HG03558 (cell line): Measurements from ENCODE around the gene SESN2.

Source experiments
- ATAC-seq: cut with Tn5 transposase; IDR thresholded peaks from one replicate; pipeline ENCODE4 v1.9.1; 2021; ENCODE audit warnings: moderate number of reproducible peaks; ENCODE audit not compliant: unreplicated experiment; ENCODE audit errors: extremely low read depth

The SESN2 gene

GRCh38 chr1:28259252-28259933, at the start of gene SESN2:
Gene SESN2 (plus strand): TSS chr1:28259518. CDS start chr1:28259848, 330 bp downstream.
- peak; percentile 72 for ATAC-seq

- ATAC-seq: no peak
Observed at GRCh38 chr1:28209700-28210099, 49.6 kb upstream of the SESN2 start.

- no peak for ATAC-seq
Observed at GRCh38 chr1:28213315-28213714, 46.0 kb upstream of the SESN2 start.

GRCh38 chr1:28229089-28229488, 30.2 kb upstream of the SESN2 start:
- no peak for ATAC-seq

GRCh38 chr1:28229996-28230395, 29.3 kb upstream of the SESN2 start:
- no peak for ATAC-seq

- no peak for ATAC-seq
Observed at GRCh38 chr1:28232558-28233263, 26.6 kb upstream of the SESN2 start, which contains the start of gene DNAJC8. Gene DNAJC8 (minus strand): TSS chr1:28233029. CDS start chr1:28232998, 31 bp downstream.

GRCh38 chr1:28233264-28233606, 26.1 kb upstream of the SESN2 start:
- no peak for ATAC-seq

GRCh38 chr1:28235755-28236655, 23.3 kb upstream of the SESN2 start, which contains the start of gene ATP5IF1:
Gene ATP5IF1 (plus strand): TSS chr1:28236124. CDS start chr1:28236184, 60 bp downstream.
- ATAC-seq: peak; percentile 53

- ATAC-seq: no peak
Observed at GRCh38 chr1:28236656-28237322, 22.5 kb upstream of the SESN2 start.

- ATAC-seq: no peak
Observed at GRCh38 chr1:28239004-28239403, 20.3 kb upstream of the SESN2 start.

- ATAC-seq: no peak
Observed at GRCh38 chr1:28240024-28240423, 19.3 kb upstream of the SESN2 start.

GRCh38 chr1:28241638-28242241, 17.6 kb upstream of the SESN2 start:
- ATAC-seq: no peak

GRCh38 chr1:28243685-28244311, 15.5 kb upstream of the SESN2 start:
- no peak for ATAC-seq

- ATAC-seq: no peak
Observed at GRCh38 chr1:28244549-28245251, 14.6 kb upstream of the SESN2 start.

- ATAC-seq: no peak
Observed at GRCh38 chr1:28246427-28246832, 12.9 kb upstream of the SESN2 start.

GRCh38 chr1:28247612-28248272, 11.6 kb upstream of the SESN2 start:
- no peak for ATAC-seq

GRCh38 chr1:28248273-28249012, 10.9 kb upstream of the SESN2 start:
- no peak for ATAC-seq
